Activated T-helper 1 cell treated with Interleukin-2 at 50 U/mL for 16 hours (primary cell): Measurements from ENCODE around the gene CRADD.
"Not testable (repeated sequence)": the region's sequence is repeated elsewhere in the genome, so short reads cannot be mapped to it uniquely, and the experiment has no call there.

ENCODE experiments used
- DNase-seq: peaks from one replicate; pipeline ENCODE4 v3.0.0-alpha.2; 2020; ENCODE audit warnings: low read depth

CRADD gene

DNA sequence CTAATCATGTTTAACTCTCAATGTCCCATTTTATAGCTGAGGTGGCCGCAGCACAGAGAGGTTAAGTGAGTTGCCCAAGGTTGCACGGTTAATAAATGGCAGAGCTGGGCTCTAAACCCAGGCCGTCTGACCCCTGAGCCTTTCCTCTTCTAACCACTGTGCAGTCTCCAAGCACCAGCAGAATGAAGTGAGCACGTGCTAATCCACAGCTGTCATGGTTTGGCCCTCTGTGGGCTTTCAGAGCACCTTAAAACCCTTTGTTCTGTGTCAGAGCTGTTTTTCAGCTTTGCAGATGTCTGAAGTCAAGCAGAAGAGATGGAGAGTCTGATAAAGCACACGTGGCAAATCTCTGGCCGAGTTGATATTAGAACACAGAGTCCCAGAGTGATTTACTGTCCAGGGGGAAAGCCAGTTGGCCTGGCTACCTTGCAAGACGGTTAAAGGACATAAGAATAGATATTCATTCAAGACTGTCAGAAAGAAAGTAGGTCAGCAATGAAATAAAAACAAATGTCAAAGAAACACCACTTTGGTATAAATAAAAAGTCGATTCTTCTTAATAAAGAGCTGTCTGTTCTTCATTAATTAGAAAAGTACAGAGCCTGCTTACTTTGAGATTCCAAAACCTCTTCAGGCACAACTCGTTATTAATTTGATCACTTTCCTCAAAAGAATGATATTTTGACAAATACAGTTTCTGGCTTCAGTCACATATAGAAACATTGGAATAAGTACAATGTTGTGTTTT lies 107.3 kb downstream of the CRADD start:
- no peak for DNase-seq

DNA sequence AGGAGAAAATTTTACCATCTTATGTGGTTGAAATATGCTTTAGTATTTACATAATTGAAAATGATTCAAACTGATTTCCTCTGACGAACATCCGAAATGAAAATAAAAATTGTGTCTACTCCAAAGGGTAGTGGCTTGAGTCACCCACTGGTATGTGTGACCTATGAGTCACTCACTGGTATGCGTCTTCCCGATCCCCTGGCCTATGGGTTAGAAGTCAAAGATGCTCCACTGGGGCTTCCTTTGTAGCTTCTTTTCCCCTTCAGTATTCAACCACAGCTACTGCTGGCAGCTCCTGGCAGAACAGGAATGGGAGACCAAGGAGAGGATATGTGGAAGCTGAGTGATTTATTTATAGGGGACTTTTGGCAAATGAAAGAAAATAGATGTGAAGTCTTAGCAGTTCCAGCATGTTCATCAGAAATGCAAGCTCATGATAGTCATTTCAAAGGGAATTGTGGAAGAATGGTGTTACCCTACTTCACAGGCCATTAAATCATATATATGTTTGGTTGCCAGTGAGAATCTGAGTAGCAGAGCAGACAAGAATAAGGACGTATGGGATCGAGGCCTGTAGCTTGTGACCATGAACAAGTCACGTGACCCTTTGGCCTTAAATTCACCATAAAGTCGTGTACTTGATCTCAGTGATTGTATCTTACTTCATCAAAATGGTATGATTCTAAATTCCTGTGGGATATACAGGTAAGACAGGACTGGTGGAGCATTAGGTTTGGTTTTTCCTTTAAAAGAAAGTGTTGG lies 108.3 kb downstream of the CRADD start:
- no peak for DNase-seq

DNA sequence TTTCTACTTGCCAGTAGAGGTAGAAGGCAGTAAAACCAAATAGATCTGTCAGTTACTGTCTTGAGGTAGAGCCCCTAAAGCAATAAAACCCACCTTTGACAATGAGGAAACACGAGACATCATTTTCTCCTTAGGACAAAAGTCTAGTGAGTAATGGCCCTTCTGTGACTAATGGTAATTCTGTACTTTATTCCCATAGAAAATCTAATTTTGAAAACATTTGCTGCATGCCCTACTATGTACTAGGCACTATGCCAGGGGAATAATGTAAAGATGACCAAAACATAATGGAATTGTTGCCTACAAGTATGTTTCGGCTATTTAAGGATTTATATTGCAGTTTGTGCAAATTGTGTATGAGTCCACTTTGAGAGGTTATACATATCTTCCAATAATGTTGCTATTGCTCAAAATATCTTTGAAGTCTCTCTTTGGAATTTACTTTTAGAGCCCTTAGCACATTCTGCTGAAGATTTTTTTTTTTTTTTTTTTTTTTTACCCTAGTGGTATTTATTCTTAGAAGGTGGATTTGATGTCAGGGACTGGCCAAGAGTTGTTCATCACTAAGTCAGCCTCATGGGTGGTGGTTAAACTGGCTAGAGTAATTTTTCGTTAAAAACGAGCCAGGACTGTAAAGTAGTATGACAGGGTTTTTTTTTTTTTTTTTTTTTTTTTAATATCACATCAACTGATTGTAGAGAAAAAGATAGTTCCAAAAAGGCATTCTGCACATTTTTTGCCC lies 109.7 kb downstream of the CRADD start:
- no peak for DNase-seq

DNA sequence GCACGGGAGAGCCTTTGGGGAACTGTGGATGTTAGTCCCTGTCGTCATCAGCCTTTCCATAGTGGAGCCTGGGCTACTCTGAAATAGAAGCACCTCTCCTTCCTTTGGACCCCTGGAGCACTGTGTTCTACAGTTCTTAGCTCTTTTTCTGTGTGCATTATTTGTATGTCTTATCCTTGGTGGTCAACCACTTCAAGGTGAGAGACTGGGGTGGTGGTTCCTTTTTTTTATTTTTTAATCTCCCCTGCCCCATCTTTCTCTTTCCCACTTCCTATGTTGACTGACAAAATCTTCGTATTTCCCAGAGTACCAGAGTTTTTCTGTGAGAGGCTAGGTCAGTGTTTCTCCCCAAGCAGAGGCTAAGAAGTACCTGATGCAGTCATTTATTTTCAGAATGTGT lies 111.7 kb downstream of the CRADD start:
- DNase-seq: no peak

DNA sequence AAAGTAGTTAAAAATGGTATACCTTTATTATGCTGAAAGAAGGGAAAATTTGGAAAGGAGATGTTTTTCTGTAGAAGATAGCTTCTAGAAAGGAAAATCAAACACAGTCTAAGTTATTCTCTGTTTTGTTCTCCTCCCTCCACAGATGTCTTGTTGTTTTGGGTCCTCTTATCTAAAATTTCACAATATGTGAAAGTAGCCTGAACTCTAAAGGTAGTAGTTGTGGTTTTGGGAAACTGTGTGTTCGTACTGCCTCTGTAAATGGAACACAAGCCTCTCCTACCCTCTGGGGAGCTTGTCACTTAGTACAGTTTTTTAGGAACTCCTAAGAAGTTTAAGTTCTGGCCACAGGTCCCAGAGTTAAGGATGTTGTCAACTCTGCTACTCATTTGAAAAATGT lies 112.6 kb downstream of the CRADD start:
- DNase-seq: no peak

DNA sequence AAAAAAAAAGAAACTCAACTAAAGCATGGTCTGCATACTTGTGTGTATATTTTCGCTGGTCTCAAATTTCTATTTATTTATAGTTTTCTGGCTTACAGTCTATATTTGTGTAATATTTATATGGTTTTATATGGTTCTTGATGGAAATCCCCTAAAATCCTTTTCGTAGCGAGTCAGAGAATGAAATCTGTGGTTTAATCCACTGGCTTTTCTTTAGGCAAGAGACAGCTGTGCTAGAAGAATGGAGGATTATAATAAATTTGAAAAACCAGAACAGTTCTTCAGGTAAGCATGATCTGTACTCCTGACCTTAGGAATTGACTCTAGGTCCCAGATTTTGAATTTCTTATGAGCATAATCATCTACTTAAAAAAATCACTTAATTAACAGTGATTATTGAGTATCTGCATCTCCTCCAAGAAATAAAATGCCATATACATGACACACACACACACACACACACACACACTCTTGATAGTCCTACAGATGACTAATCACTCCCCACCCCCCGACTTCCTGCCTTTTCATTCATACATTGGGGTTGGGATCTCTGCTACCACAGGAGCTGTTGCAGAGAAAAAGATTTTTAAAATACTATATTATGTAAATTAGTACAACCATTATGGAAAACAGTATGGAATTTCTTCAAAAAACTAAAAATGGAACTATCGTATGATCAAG lies 113.4 kb downstream of the CRADD start:
- DNase-seq: no peak

DNA sequence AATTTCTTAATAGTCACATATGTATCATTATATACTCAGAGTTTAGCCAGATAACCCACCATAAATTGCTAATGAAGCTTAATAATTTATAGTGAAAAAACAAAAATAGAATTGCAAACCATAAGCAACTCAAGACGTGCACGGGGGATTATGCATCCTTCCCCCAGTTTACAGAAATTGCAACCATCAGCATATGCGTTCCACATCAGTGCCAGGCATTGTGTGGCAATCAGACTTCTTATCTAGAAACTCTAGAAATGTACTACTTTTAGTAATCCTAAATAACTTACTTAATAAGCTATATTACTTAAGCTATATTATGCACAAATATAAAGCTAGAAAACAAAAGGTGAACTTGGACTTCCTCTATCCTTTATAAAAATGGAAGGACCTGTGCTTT lies 115.8 kb downstream of the CRADD start:
- DNase-seq: no peak

DNA sequence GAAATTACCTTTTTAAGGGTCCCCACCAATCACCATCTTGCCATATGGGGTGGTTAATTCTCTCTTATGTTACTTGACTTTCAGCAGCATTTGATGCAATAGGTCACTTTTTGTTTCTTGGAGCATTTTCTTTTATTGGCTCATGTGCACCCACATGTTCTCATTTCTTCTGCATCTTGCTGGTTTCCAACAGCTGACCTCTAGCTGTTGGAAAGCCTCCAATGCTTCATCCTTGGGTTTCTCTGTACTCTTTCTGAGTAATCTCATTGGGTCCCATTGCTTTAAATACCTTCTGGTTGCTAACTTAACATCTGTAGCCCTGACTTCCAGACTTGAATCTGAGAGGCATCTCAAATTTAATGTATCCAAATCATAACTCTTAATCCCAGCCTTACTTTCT lies 116.8 kb downstream of the CRADD start:
- DNase-seq: no peak

DNA sequence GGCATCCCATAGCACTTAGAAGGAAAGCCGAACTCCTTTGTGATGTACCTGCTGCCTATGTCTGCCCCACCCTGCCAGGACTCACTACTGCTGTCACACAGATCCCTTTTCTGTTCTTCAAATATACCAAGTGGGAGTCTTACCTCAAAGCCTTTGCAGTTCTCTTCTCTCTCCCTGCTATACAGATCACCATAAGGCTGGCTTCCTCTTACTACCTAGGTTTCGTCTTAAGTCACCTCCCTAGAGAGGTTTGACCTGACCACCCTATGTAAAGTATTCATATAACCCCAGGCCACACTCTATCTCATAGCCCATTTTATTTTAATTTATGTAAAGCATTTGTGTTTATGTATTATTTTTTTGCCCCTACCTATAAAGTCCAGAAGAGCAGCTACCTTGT lies 117.6 kb downstream of the CRADD start:
- no peak for DNase-seq

DNA sequence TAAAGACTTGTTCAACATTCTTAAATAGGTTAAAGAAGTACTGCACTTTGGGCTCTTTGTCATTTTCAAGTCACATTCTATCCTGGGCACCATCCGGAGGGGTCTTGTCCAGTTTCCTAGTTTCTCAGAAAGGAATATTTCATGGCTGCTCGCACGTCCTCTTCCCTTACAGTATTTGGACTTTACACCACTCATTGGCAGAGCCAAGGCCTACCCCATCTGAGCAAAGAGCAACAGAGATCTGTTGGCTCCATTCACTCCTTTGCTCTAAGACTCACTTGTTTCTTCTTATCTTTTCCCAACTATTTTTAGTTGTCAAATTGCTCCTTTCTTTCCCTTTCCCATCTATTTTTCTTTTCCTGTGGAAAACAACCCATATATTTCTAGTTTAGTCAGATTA lies 118.2 kb downstream of the CRADD start:
- DNase-seq: no peak

DNA sequence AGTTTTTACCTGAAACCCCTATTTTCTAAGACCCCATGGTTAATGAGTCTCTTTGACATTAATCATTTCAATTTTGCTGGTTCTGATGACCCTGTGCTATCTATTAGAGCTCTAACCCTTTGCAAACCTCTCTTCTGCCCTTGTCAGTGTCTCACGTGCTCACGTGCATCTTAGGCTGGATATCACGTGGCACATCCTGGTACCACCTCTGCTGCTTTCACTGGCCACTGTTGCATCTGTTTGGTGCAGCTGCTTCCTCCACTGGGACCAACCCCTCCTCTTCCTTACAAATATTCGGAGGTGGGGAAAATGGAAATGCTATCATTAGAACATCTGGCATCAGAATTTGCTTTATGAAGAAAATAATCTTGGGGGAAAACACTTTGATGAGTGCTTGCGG lies 119.6 kb downstream of the CRADD start:
- DNase-seq: no peak

DNA sequence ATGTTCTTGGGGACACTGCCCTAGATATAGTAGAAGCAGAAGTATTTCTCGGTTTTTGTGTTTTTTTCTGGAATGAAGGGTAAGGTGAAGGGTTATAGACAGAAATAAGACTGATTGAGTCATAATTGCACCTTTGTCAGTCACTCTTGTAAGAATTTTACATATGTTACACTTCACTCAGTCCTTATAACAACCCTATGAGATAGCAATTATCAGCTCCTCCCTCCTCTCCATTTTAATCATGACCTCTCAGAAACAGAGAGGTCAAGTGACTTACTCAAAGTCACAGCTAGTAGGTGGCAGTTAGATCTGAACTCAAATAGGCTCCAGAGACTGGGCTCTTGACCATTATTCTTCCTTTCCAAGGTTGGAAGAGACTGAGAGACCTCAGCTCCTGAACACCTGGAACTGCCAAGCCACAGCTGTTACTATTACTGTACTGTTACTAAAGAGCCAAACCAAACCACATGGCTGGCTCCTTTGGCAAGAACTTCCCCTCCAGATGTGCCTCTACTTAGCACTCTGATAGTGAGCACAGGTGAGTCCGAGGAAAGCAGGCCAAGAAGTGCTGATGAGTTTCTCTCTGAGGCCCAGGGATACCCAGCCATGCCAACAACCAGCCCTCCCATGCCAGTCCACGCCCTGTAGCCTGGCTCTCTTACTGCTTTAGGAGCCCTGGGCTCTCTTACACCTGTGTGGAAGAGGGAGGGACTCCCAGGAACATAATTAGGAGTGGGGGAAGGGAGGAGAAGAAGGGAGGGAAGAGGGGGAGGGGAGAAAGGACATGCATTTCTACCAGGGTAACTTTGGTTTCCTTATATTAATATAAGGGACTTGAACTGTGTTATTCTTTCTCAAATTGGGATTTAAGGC lies 121.3 kb downstream of the CRADD start:
- no peak for DNase-seq

DNA sequence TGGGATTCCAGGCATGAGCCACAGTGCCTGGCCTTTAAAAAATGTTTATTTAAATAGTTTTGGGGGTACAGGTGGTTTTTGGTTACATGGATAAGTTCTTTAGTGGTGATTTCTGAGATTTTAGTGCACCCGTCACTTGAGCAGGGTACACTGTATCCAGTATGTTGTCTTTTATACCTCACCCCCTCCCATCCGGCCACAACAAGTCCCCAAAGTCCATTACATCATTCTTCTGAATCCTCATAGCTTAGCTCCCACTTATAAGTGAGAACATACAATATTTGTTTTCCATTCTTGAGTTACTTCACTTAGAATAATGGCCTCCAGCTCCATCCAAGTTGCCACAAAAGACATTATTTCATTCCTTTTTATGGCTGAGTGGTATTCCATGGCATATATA lies 124.5 kb downstream of the CRADD start:
- DNase-seq: not testable (repeated sequence)

DNA sequence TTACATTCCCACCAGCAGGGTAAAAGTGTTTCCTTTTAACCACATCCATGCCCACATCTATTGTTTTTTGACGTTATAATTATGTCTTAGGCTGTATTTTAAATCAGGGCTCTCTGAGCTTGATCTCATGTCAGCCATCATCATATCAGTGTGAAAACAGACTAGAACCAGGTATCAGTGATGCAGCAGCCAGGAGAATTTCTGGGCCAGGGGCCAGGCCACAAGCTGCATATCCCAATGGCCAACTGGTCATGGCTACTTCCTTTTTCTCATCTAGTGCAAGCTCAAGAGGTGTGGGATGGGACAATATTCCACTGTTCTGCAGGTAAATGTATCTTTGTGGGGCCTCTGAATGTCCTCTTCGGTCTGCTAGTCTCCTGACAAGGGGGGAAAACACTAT lies 125.1 kb downstream of the CRADD start:
- DNase-seq: no peak

DNA sequence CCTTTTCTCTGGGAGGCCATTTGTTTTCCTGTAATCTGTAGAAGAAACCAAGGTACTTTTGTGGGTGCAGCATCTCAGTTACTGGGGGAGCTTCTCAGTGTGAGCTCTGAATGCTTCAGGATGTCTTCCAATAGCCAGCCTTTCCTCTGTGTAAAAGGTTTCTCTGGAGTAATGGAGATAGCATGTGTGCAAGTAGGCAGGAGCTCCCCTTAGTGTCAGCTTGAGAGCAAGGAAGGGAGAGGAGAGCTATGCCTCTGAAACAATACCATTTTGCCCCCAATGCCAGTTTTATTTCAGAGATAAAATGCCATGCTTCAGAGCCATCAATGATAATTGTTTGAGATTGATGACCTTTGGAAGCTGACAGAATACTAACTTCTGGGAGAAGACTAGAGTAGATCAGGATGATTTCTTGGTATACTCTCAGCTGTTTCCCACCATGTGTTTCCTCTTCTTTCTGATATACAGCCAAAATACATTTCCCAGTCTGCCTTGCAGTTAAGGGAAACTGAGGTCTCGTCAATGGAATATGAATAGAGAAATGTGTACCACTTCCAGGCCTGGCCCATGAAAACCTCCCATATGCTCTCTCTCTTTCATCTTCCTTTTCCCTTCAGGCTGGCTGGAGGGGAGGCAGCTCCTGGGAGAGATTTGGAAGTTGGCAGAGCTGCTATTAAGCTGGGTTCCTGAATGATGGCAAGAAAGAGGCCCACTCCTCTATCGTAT lies 125.7 kb downstream of the CRADD start:
- DNase-seq: no peak

DNA sequence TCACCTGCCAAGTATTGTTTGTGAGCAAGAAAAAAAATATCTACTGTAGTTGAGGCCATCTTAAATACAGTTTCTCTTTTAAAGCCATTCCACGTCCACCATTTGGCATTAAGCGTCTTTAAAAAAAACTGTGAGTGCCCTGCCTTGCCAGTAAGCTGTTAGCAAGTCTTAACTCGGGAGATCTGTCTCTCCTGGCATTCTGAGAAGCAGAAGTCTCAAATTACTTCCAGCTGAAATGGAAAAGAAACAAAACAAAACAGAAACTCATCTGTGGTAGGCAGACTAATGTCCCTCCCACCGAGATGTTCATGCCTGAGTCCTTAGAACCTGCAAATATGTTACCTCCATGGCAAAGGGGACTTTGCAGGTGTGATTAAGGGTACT lies 126.2 kb downstream of the CRADD start:
- no peak for DNase-seq

DNA sequence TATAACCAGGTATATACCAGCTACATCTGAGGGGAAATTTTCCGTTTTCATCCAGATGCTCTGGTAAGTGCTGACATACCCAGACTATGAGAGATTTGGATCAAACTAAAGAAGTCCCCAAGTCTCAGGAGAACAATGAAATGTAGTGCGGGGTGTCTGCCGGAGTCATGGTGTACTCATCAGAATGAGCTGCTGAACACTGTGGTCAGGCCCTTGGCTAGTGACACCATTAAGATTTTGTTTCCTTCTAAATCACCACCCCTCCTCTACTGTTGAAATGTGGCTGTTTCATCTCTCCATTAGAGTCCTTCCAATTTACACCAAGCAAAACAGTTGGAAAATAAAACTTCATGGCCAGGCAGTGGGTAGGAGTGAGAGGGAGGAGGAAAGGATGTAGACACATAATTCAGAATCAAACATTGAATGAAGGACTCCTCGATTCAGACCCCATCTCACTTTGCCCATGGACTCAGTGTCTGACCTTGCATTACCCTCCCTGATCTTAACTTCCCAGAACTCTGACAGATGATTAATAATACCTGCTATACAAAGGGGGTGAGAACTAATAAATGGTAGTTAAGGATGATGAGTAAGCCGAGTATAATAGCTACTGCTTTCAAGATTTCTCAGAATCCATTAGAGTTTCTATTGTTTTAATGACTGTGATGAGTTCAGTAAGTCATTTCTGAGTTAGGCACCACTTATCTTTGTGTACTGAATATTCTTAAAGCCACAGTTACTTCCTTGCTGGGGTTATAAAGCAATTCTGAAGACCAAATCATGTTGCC lies 127.4 kb downstream of the CRADD start:
- DNase-seq: no peak

DNA sequence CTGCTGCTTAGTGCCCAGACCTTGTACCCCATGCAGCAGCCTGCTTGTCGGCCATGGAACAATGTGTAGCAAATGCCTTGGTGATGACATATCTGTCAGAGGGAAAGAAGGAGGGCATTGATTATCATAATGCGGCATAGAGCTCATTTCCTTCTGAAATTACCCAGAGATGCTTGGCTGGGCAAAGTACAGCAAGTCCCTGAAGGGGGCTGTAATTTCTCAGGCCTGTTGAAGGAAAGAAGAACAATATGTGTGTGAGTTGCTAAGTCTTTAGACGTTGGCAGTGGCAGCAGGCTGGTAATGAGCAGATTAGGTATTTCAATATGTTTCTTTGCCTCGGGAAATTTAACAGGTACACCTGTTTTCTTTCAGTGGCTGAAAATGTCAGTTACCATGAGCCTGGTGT lies 128.6 kb downstream of the CRADD start:
- no peak for DNase-seq

DNA sequence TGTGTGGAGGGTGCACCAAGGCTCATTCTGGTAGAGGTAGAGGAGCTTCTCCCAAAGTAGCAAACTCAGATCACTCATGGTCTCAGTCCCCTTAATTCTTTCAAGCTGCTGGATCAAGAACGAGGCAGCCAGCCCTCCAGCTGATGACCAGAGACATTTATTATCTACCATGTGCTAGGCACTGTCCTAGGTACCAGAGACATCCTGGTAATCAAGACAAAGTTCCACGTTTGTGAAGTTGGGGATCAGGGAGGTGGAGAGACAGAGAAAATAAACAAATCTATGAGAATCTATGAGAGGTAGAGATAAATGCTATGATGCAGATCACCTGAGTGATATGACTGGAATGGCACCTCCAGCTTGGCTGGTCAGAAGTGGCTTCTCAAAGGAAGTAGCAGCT lies 130.2 kb downstream of the CRADD start:
- DNase-seq: no peak
